K562 (cell line): ENCODE measurements around the gene ZDHHC14. TPM values are rescaled to one million over a fixed set of nuclear protein-coding genes. Genes with fewer than 3 reads are reported as not detected.

Experiments used
- ADNP ChIP-seq: fragments of 200-800 bp; sonication (Bioruptor generic); IDR thresholded peaks from 2 replicates; pipeline ENCODE4 v1.6.1; 2016; ENCODE audit warnings: missing genetic modification characterization, missing compliant biosample characterization
- CEBPG ChIP-seq, 3 experiments: fragments of 200-800 bp in 1 of 3; sonication (Bioruptor generic) in 1 of 3; sonication (generic) in 1 of 3; formaldehyde crosslinking in 1 of 3; IDR thresholded peaks in 2 of 3; conservative IDR thresholded peaks in 1 of 3; 2 replicates each; pipeline versions ENCODE4 v1.6.1 to v1.8.0; 2016 to 2022; ENCODE audit warnings: missing compliant biosample characterization in 2 of 3, missing genetic modification characterization in 2 of 3, mild to moderate bottlenecking in 1 of 3, missing genetic modification reagents in 1 of 3
- FOS ChIP-seq: IDR thresholded peaks from 3 replicates; pipeline ENCODE4 v1.6.1; 2011; ENCODE audit not compliant: insufficient read length; ENCODE audit errors: extremely low read depth
- FOXJ2 ChIP-seq: fragments of 200-800 bp; sonication (Bioruptor generic); IDR thresholded peaks from 2 replicates; pipeline ENCODE4 v1.6.1; 2016; ENCODE audit warnings: missing genetic modification characterization, missing compliant biosample characterization
- JUN ChIP-seq, 2 experiments: sonication (generic) in 1 of 2; formaldehyde crosslinking in 1 of 2; IDR thresholded peaks; 2 replicates each; pipeline versions ENCODE4 v1.6.1 to v1.8.0; 2012 to 2022; ENCODE audit warnings: borderline replicate concordance in 2 of 2, mild to moderate bottlenecking in 2 of 2, improper control_type of control experiment in 1 of 2, low read depth in 1 of 2, low read length in 1 of 2, missing genetic modification reagents in 1 of 2
- JUND ChIP-seq, 2 experiments: IDR thresholded peaks; 2 replicates in 1 of 2; 3 replicates in 1 of 2; pipeline ENCODE4 v1.6.1; 2011; ENCODE audit warnings: borderline replicate concordance in 2 of 2, low read depth in 2 of 2, low read length in 2 of 2, improper control_type of control experiment in 1 of 2, missing biosample characterization in 1 of 2, missing genetic modification characterization in 1 of 2, missing genetic modification reagents in 1 of 2
- NR2C1 ChIP-seq, 2 experiments: fragments of 450-650 bp; IDR thresholded peaks; 2 replicates each; pipeline ENCODE4 v1.6.1; 2017; ENCODE audit warnings: mild to moderate bottlenecking in 2 of 2, antibody characterized with exemption in 1 of 2, inconsistent platforms in 1 of 2, missing compliant biosample characterization in 1 of 2, missing genetic modification characterization in 1 of 2
- NR2C2 ChIP-seq, 2 experiments: fragments of 200-800 bp in 1 of 2; sonication (Bioruptor generic) in 1 of 2; sonication (generic) in 1 of 2; formaldehyde crosslinking in 1 of 2; IDR thresholded peaks; 2 replicates each; pipeline versions ENCODE4 v1.6.1 to v1.8.0; 2016 to 2022; ENCODE audit warnings: mild to moderate bottlenecking in 1 of 2, missing compliant biosample characterization in 1 of 2, missing genetic modification characterization in 1 of 2, missing genetic modification reagents in 1 of 2
- RBFOX2 ChIP-seq: fragments of 200-400 bp; formaldehyde crosslinking; IDR thresholded peaks from 2 replicates; pipeline ENCODE4 v1.6.1; 2017; ENCODE audit warnings: low read depth, mild to moderate bottlenecking, low read length, moderate library complexity
- TOE1 ChIP-seq, 2 experiments: fragments of 450-650 bp in 1 of 2; sonication (generic) in 1 of 2; formaldehyde crosslinking in 1 of 2; IDR thresholded peaks; 2 replicates each; pipeline versions ENCODE4 v1.7.1 to v1.8.0; 2016 to 2022; ENCODE audit warnings: borderline replicate concordance in 2 of 2, mild to moderate bottlenecking in 2 of 2, antibody characterized with exemption in 1 of 2, inconsistent platforms in 1 of 2, low read depth in 1 of 2, missing genetic modification reagents in 1 of 2, moderate library complexity in 1 of 2
- ZNF239 ChIP-seq: fragments of 250-450 bp; sonication (Bioruptor Pico); IDR thresholded peaks from 2 replicates; pipeline ENCODE4 v1.4.0; 2020; ENCODE audit warnings: mild to moderate bottlenecking
- ZNF24 ChIP-seq: fragments of 450-650 bp; IDR thresholded peaks from 2 replicates; pipeline ENCODE4 v1.6.1; 2016
- ZNF253 ChIP-seq: fragments of 250-450 bp; sonication (Bioruptor Pico); conservative IDR thresholded peaks from 2 replicates; pipeline ENCODE4 v1.6.1; 2021; ENCODE audit warnings: mild to moderate bottlenecking
- ZNF384 ChIP-seq: IDR thresholded peaks from 2 replicates; pipeline ENCODE4 v1.6.1; 2012; ENCODE audit warnings: low read depth, low read length, improper control_type of control experiment
- polyA plus RNA-seq, 8 experiments: library from polyadenylated mRNA; depleted of rRNA in 4 of 8; stranded (reverse) in 5 of 8; unstranded in 3 of 8; fragments of >200 nt; fragmentation: Nextera tagmentation in 2 of 8; fragmentation: Illumina TruSeq in 1 of 8; extraction: Ambion mirVana in 2 of 8; extraction: Trizol in 1 of 8; gene quantifications; 2 replicates each; pipeline versions ENCODE4 v1.2.1 to v1.2.3, GENCODE V29; 2011 to 2014; ENCODE audit warnings: inconsistent platforms in 1 of 8, missing spikeins in 1 of 8
- total RNA-seq, 7 experiments: library from RNA; depleted of rRNA in 6 of 7; stranded (reverse); fragments of >200 nt in 6 of 7; fragmentation: Illumina TruSeq in 2 of 7; extraction: Trizol in 2 of 7; gene quantifications; 2 replicates each; pipeline versions ENCODE4 v1.2.1 to v1.2.3, GENCODE V29; 2011 to 2021; ENCODE audit warnings: low replicate concordance in 1 of 7
- TF ChIP-seq, protein P1 (sequence below), 2 experiments: fragments of 450-650 bp in 1 of 2; sonication (generic) in 1 of 2; formaldehyde crosslinking in 1 of 2; IDR thresholded peaks in 1 of 2; conservative IDR thresholded peaks in 1 of 2; 2 replicates each; pipeline versions ENCODE4 v1.6.1 to v1.8.1; 2016 to 2023; ENCODE audit warnings: mild to moderate bottlenecking in 2 of 2, moderate library complexity in 2 of 2, inconsistent platforms in 1 of 2, missing genetic modification reagents in 1 of 2
- TF ChIP-seq, protein P2 (sequence below): fragments of 250-450 bp; sonication (Bioruptor Pico); IDR thresholded peaks from 2 replicates; pipeline ENCODE4 v1.8.0; 2021; ENCODE audit warnings: mild to moderate bottlenecking, moderate library complexity
- TF ChIP-seq, protein P3 (sequence below): fragments of 450-650 bp; IDR thresholded peaks from 2 replicates; pipeline ENCODE4 v1.6.1; 2016; ENCODE audit warnings: low read depth, mild to moderate bottlenecking, moderate library complexity
- TF ChIP-seq, protein P4 (sequence below): fragments of 450-650 bp; IDR thresholded peaks from 2 replicates; pipeline ENCODE4 v1.6.1; 2016; ENCODE audit warnings: missing biosample characterization, missing genetic modification characterization

Gene ZDHHC14
- total and polyA plus RNA-seq, 9 of the 15 experiments (the other 6 are each of a cell fraction or from before 2014, with no cell fraction given): 0.92 to 23.1 (median 13.8) TPM

DNA sequence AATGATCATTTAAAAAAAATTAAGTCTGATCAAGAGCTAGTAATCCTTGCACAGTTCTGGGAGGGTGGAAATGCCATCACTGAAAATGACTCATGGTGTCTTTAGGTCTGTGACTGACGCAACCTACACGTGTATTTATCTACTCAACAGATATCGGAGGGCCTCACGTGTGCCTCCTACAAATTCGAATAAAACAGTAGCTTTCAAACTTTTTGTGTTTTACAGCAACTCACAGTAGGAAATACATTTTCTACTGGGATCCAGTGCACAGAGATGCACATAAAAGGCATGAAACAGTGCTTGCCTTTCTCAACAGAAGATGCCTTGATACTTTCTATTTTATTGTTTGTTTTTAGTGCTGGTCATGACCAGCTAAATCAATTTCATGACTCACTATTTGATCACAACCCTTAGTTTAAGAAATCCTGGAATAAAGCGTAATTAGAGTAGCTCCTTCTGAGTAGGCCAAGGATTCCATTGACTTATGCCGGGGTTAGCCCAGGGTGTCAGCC, 232.1 kb downstream of the ZDHHC14 start (continued):
- TF ChIP-seq, protein P1, sequence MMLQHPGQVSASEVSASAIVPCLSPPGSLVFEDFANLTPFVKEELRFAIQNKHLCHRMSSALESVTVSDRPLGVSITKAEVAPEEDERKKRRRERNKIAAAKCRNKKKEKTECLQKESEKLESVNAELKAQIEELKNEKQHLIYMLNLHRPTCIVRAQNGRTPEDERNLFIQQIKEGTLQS (IDR thresholded peaks at IDR 0.05): peak; percentile 99
- TF ChIP-seq, protein P1 (CRISPR knock-in tag; conservative IDR thresholded peaks at IDR 0.05): peak; percentile 84; the same call in 1 of the 2 replicates
- TF ChIP-seq, protein P2, sequence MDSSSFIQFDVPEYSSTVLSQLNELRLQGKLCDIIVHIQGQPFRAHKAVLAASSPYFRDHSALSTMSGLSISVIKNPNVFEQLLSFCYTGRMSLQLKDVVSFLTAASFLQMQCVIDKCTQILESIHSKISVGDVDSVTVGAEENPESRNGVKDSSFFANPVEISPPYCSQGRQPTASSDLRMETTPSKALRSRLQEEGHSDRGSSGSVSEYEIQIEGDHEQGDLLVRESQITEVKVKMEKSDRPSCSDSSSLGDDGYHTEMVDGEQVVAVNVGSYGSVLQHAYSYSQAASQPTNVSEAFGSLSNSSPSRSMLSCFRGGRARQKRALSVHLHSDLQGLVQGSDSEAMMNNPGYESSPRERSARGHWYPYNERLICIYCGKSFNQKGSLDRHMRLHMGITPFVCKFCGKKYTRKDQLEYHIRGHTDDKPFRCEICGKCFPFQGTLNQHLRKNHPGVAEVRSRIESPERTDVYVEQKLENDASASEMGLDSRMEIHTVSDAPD (CRISPR knock-in tag): no peak
- TF ChIP-seq RBFOX2 (no peak), NR2C1 (IDR thresholded peaks at IDR 0.05) (no peak), NR2C1 (tag; IDR thresholded peaks at IDR 0.05) (peak; percentile 42), ZNF253 (CRISPR knock-in tag) (no peak), JUN (IDR thresholded peaks at IDR 0.05; ENCODE audit: borderline replicate concordance, low read depth, low read length) (peak; percentile 98), JUN (CRISPR knock-in tag; IDR thresholded peaks at IDR 0.05; ENCODE audit: borderline replicate concordance) (no peak), FOXJ2 (tag) (peak; percentile 37; the same call in 1 of the 2 replicates), JUND (IDR thresholded peaks at IDR 0.05; ENCODE audit: borderline replicate concordance, low read depth, low read length) (peak; percentile 98), JUND (tag; IDR thresholded peaks at IDR 0.05; ENCODE audit: borderline replicate concordance, low read depth, low read length) (peak; percentile 96), NR2C2 (CRISPR knock-in tag; IDR thresholded peaks at IDR 0.05) (no peak), NR2C2 (tag; IDR thresholded peaks at IDR 0.05) (peak; percentile 53; the same call in 1 of the 2 replicates), ZNF239 (CRISPR knock-in tag) (peak; percentile 15; the same call in 1 of the 2 replicates), TOE1 (IDR thresholded peaks at IDR 0.05; ENCODE audit: borderline replicate concordance) (peak; percentile 55; the same call in 1 of the 2 replicates), TOE1 (CRISPR knock-in tag; IDR thresholded peaks at IDR 0.05; ENCODE audit: borderline replicate concordance, low read depth) (no peak), FOS (peak; percentile 37), ZNF384 (no peak), ZNF24 (no peak), CEBPG (CRISPR knock-in tag; IDR thresholded peaks at IDR 0.05) (peak; percentile 97), CEBPG (tag; conservative IDR thresholded peaks at IDR 0.05 in 1 of 2, IDR thresholded peaks at IDR 0.05 in 1 of 2) (peak; percentile 87 to 96), ADNP (no peak)
- TF ChIP-seq, protein P3, sequence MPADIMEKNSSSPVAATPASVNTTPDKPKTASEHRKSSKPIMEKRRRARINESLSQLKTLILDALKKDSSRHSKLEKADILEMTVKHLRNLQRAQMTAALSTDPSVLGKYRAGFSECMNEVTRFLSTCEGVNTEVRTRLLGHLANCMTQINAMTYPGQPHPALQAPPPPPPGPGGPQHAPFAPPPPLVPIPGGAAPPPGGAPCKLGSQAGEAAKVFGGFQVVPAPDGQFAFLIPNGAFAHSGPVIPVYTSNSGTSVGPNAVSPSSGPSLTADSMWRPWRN: 0 out of 2 replicates have a peak, but pooled peaks have one; percentile 13
- TF ChIP-seq, protein P4, sequence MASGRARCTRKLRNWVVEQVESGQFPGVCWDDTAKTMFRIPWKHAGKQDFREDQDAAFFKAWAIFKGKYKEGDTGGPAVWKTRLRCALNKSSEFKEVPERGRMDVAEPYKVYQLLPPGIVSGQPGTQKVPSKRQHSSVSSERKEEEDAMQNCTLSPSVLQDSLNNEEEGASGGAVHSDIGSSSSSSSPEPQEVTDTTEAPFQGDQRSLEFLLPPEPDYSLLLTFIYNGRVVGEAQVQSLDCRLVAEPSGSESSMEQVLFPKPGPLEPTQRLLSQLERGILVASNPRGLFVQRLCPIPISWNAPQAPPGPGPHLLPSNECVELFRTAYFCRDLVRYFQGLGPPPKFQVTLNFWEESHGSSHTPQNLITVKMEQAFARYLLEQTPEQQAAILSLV (tag): peak; percentile 77
